HFF-Myc (cell line): Measurements from ENCODE around the gene ARL3.

Experiments
- DNase-seq: peaks from one replicate; pipeline ENCODE4 v3.0.0-alpha.2; 2011; ENCODE audit warnings: low read depth; ENCODE audit errors: extremely low read depth
- H3K4me3 ChIP-seq: replicated peaks from 2 replicates; pipeline ENCODE4 v1.5.1; 2011; ENCODE audit warnings: low read depth, mild to moderate bottlenecking, control low read depth, low read length
- CTCF ChIP-seq: IDR thresholded peaks from 2 replicates; pipeline ENCODE4 v1.5.1; 2012; ENCODE audit warnings: mild to moderate bottlenecking, low read depth, low read length, control low read depth; ENCODE audit errors: missing control alignments

ARL3 gene

GRCh38 chr10:102629661-102630614, 84.3 kb downstream of the ARL3 start:
- no peak overlapping the region for H3K4me3 ChIP-seq
- TF ChIP-seq CTCF = no peak
- DNase-seq = peak; percentile 85

- DNase-seq = no peak
- peak; percentile 11 for TF ChIP-seq CTCF
- H3K4me3 ChIP-seq = no peak overlapping the region
Observed at GRCh38 chr10:102628451-102628911, 85.7 kb downstream of the ARL3 start.

- no peak overlapping the region for H3K4me3 ChIP-seq
- TF ChIP-seq CTCF = no peak
- DNase-seq = no peak
Observed at GRCh38 chr10:102627736-102628293, 86.4 kb downstream of the ARL3 start.

- H3K4me3 ChIP-seq = no peak overlapping the region
- DNase-seq = no peak
- no peak for TF ChIP-seq CTCF
Observed at GRCh38 chr10:102627291-102627735, 86.9 kb downstream of the ARL3 start.

- DNase-seq = no peak
- no peak for TF ChIP-seq CTCF
- H3K4me3 ChIP-seq = no peak overlapping the region
Observed at GRCh38 chr10:102626026-102626685, 88.0 kb downstream of the ARL3 start.

GRCh38 chr10:102624751-102625645, 89.2 kb downstream of the ARL3 start:
- no peak overlapping the region for H3K4me3 ChIP-seq
- no peak for TF ChIP-seq CTCF
- DNase-seq = no peak
